Coronary artery (tissue), 2 donors: ENCODE data around the gene DOK7.

Source experiments
- DNase-seq: peaks from one replicate; pipeline ENCODE4 v3.0.0-alpha.2; 2017; ENCODE audit warnings: low spot score
- H3K27ac ChIP-seq, 2 donors: fragments of 200-600 bp; sonication (generic); one replicate each; pipeline ENCODE4 v1.5.1; 2016 to 2019
- H3K4me3 ChIP-seq: fragments of 200-600 bp; sonication (generic); 2 replicates; pipeline ENCODE4 v1.5.1; 2016; ENCODE audit warnings: mild to moderate bottlenecking, moderate library complexity
- TF ChIP-seq, protein P1 (sequence below): fragments of 200-600 bp; sonication (generic); IDR thresholded peaks from one replicate; pipeline ENCODE4 v1.5.1; 2019; ENCODE audit warnings: antibody characterized with exemption

The DOK7 gene

DNA sequence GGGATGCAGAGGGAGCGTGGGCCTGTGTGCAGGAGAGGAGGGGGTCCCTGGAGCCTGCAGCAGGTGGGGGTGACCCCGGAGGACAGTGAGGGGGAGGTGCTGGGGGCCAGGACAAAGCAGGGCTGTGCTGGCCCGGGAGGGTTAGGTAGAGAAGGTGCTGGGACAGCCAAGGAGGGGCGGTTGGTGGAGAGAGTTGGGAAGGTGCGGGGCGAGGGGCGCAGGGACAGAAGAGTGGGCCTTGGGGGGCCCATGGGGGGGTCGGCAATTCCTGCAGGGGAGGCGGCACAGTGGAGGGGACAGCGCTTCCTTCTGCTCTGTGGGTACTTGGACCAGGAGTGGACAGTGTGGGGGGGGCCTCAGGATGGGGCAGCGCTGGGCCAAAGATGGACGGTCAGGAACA is 36.6 kb downstream of the DOK7 start:
- H3K27ac ChIP-seq = no peak overlapping the region
- DNase-seq = no peak
- no peak overlapping the region for H3K4me3 ChIP-seq
- TF ChIP-seq, protein P1, sequence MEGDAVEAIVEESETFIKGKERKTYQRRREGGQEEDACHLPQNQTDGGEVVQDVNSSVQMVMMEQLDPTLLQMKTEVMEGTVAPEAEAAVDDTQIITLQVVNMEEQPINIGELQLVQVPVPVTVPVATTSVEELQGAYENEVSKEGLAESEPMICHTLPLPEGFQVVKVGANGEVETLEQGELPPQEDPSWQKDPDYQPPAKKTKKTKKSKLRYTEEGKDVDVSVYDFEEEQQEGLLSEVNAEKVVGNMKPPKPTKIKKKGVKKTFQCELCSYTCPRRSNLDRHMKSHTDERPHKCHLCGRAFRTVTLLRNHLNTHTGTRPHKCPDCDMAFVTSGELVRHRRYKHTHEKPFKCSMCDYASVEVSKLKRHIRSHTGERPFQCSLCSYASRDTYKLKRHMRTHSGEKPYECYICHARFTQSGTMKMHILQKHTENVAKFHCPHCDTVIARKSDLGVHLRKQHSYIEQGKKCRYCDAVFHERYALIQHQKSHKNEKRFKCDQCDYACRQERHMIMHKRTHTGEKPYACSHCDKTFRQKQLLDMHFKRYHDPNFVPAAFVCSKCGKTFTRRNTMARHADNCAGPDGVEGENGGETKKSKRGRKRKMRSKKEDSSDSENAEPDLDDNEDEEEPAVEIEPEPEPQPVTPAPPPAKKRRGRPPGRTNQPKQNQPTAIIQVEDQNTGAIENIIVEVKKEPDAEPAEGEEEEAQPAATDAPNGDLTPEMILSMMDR = no peak

DNA sequence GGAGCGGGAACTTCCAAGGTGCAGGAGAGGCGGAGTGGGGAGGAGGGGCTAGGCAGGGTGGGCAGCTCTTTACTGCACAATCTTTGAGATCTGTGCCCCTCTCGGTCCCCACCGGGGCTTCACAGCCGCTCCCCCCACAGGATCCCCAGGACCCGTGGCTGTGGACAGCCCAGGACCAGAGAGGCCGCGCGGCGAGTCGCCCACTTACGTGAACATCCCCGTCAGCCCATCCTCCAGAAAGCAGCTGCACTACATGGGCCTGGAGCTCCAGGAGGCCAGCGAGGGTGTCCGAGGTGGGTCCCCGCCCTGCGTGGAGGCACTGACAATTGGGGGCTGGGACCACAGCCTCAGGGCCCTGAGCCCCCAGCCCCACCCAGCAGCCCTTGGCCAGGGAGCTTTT is 37.0 kb downstream of the DOK7 start:
- no peak overlapping the region for H3K4me3 ChIP-seq
- DNase-seq = no peak
- TF ChIP-seq, protein P1 = no peak
- H3K27ac ChIP-seq = no peak overlapping the region

DNA sequence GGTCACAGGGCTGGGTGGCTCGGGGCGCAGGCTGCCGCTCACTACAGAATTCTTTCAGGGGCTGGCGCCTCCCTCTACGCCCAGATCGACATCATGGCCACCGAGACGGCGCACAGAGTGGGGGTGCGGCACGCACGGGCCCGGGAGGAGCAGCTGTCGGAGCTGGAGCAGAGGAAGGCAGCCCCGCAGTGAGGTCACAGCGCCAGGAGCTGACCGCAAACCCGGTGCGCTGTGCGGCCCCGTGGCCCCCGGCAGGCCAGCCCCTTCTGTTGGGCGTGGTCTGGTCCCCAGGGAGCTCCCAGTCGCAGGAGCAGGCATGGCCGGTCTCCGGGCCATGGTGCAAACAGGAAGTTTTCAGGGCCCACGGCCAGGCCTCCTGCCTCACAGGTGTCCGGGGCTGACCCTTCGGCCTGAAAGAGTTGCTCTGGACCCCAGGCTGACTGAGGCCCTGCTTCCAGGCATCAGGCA is 37.6 kb downstream of the DOK7 start:
- TF ChIP-seq, protein P1 = no peak
- no peak for DNase-seq
- H3K4me3 ChIP-seq = no peak overlapping the region
- no peak overlapping the region for H3K27ac ChIP-seq

DNA sequence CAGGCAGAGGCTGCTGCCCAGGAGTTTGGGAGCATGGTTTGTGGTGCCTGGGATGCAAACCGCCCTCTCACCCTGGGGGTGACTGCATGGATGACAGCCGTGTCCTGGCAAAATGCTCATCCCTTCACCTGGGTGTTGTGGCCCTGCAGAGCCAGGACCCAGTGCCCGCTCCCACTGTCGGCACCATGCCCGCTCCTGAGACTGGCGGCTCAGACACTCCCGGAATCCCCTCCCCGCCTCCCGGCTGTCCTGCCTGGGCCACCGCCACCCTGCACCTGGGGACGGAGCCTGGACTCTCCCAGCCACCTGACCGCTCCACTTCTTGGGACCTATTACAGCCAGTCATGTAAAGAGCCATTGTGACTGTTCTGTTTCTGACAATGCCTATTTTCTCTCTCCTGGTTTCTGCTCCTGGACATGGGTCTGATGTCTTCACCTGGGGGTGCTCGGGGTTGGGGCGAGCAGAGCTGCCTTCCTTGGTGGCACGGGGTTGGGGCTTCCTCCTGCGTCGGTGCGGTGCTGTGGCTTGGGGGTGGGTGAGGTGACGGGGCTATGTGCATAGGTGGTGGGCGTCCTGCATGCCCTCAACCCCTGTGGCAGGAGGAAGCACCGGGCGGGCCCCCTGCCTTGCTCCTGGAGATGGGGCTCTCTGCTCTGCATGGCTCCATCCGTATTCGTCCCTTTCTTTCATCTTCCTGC is 38.2 kb downstream of the DOK7 start:
- DNase-seq = no peak
- TF ChIP-seq, protein P1 = no peak
- Histone ChIP-seq H3K27ac (no peak overlapping the region), H3K4me3 (no peak overlapping the region)

DNA sequence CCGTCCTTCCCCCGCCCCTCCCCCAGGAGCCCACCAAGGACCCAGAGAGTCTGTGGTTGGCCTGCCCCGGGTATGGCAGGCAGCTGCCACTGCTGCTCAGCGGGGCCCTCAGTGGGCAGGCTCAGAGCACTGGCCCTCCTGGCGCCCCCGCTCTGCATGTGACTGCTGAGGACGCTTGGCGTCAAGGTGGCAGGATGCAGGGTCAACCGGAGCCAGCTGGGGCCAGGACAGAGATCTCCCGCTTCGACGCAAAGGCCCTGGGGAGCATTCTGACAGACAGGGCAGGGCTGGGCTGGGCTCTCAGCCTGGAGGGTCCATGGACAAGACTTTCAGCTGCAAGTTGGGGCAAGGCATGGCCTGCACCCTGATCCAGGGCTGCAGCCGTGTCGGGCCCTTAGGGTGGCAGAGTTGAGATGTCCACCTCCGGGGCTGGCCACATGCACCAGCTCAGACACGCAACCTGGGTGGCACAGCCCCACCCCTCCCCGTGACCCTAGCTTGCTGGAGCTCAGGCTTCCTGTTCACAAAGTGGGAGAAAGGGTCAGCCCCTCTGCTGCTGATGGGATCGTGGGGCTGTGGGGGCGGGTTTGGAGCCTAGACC is 38.8 kb downstream of the DOK7 start:
- Histone ChIP-seq H3K27ac (no peak overlapping the region), H3K4me3 (no peak overlapping the region)
- TF ChIP-seq, protein P1 = no peak
- no peak for DNase-seq

DNA sequence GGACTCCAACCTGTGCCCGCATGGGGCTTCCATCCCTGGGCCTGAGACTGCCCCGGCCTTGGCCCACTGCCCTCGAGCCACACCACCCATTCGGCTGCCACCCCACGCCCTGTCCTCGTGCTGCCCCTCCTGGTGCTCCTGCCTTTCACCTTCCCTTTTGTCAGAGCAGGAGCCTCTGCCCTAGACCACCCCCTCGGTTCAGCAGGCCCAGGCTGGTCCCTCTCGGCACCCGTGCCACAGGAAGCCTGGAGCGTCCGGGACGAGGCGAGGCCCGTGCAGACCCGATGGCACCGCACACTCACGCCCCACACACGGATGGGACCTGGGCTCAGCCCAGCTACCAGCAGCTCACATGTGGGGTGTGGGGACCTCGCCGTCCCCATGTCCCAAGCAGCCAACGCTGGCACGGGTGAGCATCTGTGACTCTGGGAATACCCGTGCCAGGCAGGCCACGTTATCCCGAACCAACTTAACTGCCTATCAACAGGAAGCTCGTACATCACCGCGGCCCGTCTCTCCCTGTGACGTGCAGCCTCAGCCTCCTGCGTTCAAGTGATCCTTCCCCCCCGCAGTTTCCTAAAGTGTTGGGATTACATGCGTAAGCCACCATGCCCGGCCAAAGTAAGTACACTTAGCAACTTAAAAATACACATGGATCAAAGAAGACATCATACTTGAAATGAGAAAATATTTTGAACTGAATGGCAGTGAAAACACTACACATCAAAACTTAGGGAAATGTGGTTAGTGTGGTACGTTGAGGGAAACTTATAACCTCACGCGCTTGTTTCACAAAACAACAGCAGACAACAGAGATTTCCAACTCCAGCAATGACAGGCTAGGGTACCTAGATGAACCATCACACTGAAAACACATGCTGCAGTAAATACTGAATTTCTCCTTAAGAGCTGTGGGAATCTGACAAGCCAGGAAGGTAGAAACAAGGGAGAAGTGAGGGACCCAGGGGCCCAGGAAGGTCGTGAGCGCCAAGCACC is 40.1 kb downstream of the DOK7 start:
- TF ChIP-seq, protein P1 = no peak
- H3K27ac ChIP-seq = no peak overlapping the region
- no peak overlapping the region for H3K4me3 ChIP-seq
- DNase-seq = no peak
